Measurements from ENCODE around the gene ANGPTL2.

DNA sequence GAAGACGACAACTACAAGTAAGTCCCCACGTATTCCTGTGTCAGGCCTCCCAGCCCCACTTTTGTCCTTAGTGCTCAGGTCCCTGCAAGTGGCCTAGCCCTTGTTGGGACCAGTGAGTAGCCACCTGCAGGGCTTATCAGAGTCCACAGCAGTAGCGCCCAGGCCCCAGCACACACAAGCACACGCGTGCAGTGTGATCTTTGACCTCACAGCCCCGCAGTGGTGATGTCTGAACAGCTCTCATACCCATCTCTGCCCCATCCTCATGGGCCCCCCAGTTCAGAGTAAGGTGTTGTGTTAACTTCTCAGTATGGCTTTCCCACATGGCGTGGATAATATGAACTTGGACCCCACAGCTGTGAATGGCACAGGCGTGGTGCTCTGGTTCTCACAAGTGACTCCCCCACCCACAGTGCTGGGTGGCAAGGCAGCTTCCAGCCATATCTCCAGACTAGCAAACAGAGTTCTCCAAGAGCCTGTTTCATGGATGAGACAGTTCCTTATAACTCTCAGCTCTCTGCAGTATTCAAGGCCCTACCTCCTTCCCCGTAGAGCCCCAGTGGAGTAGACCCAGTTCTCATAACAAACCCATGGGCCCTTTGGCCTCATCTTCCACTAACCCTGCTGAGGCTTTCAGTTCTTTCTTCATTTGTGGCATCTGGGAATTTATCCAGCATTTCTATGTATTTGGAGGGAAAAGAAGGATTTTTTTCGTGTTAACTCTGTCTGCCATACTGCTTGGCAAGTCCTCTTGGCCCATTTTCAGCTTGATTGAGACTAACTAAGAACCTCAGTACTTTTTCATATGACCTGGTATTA is 46.5 kb upstream of the ANGPTL2 start:
- TF ChIP-seq, protein P1, sequence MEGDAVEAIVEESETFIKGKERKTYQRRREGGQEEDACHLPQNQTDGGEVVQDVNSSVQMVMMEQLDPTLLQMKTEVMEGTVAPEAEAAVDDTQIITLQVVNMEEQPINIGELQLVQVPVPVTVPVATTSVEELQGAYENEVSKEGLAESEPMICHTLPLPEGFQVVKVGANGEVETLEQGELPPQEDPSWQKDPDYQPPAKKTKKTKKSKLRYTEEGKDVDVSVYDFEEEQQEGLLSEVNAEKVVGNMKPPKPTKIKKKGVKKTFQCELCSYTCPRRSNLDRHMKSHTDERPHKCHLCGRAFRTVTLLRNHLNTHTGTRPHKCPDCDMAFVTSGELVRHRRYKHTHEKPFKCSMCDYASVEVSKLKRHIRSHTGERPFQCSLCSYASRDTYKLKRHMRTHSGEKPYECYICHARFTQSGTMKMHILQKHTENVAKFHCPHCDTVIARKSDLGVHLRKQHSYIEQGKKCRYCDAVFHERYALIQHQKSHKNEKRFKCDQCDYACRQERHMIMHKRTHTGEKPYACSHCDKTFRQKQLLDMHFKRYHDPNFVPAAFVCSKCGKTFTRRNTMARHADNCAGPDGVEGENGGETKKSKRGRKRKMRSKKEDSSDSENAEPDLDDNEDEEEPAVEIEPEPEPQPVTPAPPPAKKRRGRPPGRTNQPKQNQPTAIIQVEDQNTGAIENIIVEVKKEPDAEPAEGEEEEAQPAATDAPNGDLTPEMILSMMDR (IDR thresholded peaks at IDR 0.05; ENCODE audit: insufficient read depth, low read depth, low read length): no peak
- no peak for TF ChIP-seq EZH2 (IDR thresholded peaks at IDR 0.05; ENCODE audit: insufficient read depth, low read length)

All from astrocyte (in vitro differentiated cells and primary cell).